ENCODE data around the gene CDX2.
A peak's percentile ranks its signal among the peaks of the same experiment; 100 is the strongest.
"Not testable (repeated sequence)": the region's sequence is repeated elsewhere in the genome, so short reads cannot be mapped to it uniquely, and the experiment has no call there.

Gene CDX2

DNA sequence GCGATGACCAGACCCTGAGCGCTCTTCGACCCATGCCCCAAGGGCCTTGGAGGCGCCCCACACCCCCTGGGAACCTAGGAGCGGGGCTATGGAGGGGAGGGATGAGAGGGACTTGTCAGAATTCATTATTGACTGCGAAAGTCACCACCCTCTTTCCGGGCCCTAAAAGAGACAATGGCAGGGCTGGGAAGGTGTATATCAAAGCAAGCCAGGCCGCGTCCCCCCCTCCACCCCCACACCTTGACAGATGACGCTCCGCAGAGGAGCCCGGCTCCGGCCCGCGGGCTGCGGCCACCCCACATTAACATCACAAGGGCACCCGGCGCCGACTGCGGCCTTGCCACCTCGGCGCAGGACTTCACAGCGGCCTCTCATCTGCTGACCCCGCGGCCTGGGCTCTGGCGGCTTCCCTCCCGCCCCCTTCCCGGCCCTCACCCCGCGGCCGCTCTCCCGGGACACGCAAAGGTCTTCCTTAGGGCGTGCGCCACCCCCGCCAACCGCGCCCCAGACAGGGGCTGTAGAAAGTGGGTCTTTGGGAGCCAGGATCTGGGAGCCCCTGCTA lies 2.4 kb downstream of the CDX2 start:
- TF ChIP-seq, protein P1, sequence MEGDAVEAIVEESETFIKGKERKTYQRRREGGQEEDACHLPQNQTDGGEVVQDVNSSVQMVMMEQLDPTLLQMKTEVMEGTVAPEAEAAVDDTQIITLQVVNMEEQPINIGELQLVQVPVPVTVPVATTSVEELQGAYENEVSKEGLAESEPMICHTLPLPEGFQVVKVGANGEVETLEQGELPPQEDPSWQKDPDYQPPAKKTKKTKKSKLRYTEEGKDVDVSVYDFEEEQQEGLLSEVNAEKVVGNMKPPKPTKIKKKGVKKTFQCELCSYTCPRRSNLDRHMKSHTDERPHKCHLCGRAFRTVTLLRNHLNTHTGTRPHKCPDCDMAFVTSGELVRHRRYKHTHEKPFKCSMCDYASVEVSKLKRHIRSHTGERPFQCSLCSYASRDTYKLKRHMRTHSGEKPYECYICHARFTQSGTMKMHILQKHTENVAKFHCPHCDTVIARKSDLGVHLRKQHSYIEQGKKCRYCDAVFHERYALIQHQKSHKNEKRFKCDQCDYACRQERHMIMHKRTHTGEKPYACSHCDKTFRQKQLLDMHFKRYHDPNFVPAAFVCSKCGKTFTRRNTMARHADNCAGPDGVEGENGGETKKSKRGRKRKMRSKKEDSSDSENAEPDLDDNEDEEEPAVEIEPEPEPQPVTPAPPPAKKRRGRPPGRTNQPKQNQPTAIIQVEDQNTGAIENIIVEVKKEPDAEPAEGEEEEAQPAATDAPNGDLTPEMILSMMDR (IDR thresholded peaks at IDR 0.05; ENCODE audit: control extremely low read depth, extremely low read depth, low read depth, missing control alignments), result no peak
- CTCF ChIA-PET, result interaction anchor here (0.8 to 6.7 kb wide), 4 partner anchors 10 to 139 kb away, joined by 3 to 50 read pairs (median 6); no protein-coding TSS in a partner anchor
- peak; percentile 28 for DNase-seq (ENCODE audit: extremely low spot score)
- POLR2A ChIA-PET, result no interaction called here

DNA sequence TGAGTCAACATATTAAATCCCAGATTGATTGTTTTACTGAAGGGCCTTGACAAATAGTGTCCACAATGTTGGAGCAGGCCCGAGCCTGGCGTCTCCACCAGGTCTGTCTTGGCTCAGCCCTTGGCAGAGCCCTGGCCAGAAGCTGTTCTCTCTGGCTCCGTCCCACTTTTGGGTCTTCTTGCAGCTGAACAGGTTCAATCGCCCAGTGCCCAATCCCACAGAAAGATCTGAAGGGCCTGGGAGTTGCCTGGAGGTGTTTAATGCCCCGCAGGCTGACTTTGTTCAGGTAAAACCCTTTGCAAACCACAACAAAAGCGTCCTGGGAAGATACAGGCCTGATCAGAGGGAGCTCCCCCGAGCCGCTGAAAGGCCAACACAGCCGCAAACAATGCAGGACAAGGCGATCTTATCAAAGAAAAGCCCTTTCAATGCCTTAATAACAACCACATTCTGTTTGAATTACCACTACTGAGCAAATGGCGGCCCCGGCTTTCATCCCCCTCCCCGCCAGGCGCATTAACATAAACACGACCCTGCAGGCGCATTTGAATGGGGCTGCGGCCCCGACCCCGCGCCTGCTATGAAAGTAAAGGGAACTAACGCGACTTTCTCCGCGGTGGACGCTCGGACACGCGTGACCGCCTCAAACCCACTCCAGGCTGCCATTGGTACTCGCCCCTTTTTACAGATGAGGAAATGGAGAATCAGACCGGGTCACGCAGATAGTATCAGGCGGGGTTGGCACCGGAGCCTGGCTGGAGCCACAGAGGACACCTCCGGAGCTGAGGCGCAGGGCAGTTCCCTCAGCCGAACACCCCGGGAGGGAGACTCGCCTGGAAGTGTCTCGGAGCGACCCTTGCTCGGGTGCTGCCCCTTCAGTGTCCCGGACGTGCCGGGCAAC lies 3.1 kb downstream of the CDX2 start:
- DNase-seq (ENCODE audit: extremely low spot score), result peak; percentile 17
- TF ChIP-seq, protein P1 (IDR thresholded peaks at IDR 0.05; ENCODE audit: control extremely low read depth, extremely low read depth, low read depth, missing control alignments), result no peak
- ChIA-PET CTCF (interaction anchor here (2.9 to 4.7 kb wide), 2 partner anchors 11 to 139 kb away, joined by 10 to 28 read pairs; no protein-coding TSS in a partner anchor), POLR2A (no interaction called here)

DNA sequence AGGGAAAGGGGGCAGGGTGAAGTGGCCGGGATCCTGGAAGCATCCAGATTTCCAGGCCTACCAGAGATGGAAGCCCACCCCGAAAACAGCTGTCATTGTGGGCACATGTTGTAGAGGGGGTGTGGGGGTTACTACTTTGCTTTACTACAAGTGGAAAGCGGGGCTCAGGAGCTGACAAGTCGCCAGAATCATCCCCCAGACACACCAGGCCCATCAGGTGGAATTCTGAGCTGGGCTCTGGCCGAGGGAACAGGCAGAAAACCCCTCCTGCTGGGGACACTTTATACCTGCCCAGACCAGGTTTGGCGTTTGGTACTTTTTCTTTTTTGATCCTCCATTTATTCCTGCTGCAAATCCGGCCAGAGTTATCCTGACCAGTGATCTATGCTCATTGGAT lies 3.8 kb downstream of the CDX2 start:
- no peak for DNase-seq (ENCODE audit: extremely low spot score)
- TF ChIP-seq, protein P1 (IDR thresholded peaks at IDR 0.05; ENCODE audit: control extremely low read depth, extremely low read depth, low read depth, missing control alignments), result no peak
- CTCF ChIA-PET, result interaction anchor here (2.9 to 4.7 kb wide), 2 partner anchors 11 to 138 kb away, joined by 10 to 28 read pairs; no protein-coding TSS in a partner anchor
- POLR2A ChIA-PET, result no interaction called here

- DNase-seq (ENCODE audit: extremely low spot score), result peak; percentile 16
- POLR2A ChIA-PET, result no interaction called here
- CTCF ChIA-PET, result interaction anchor here (1.3 to 4.7 kb wide), 3 partner anchors 10 to 138 kb away, joined by 4 to 28 read pairs (median 10); no protein-coding TSS in a partner anchor
- TF ChIP-seq, protein P1 (IDR thresholded peaks at IDR 0.05; ENCODE audit: control extremely low read depth, extremely low read depth, low read depth, missing control alignments), result no peak
Observed at GRCh38 chr13:27964741-27965323, 4.3 kb downstream of the CDX2 start.

DNA sequence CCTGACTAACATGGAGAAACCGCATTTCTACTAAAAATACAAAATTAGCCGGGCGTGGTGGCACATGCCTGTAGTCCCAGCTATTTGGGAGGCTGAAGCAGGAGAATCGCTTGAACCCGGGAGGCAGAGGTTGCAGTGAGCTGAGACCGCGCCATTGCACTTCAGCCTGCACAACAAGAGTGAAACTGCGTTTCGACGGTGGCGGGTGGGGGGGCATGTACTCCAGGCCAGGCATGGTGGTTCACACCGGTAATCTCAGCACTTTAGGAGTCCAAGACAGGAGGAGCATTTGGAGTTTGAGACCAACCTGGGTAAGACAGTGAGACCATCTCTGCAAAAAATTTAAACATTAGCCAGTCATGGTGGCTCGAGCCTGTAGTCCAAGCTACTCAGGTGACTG lies 4.9 kb downstream of the CDX2 start:
- DNase-seq (ENCODE audit: extremely low spot score), result not testable (repeated sequence)

GRCh38 chr13:27963491-27963890 lies 5.6 kb downstream of the CDX2 start:
- POLR2A ChIA-PET, result no interaction called here
- CTCF ChIA-PET, result interaction anchor here (1.3 to 4.7 kb wide), 5 partner anchors 9 to 601 kb away, joined by 3 to 28 read pairs (median 10); no protein-coding TSS in a partner anchor

More for the DNA sequence above, 4.9 kb downstream of the CDX2 start:
- CTCF ChIA-PET, result interaction anchor here (1.3 to 4.7 kb wide), 3 partner anchors 10 to 137 kb away, joined by 4 to 28 read pairs (median 10); no protein-coding TSS in a partner anchor
- POLR2A ChIA-PET, result not testable (repeated sequence)

More at GRCh38 chr13:27963491-27963890, 5.6 kb downstream of the CDX2 start:
- TF ChIP-seq, protein P1 (IDR thresholded peaks at IDR 0.05; ENCODE audit: control extremely low read depth, extremely low read depth, low read depth, missing control alignments), result no peak
- DNase-seq (ENCODE audit: extremely low spot score), result no peak

All from GM10248 (cell line).